ENCODE results near the gene SLX9.

- TF ChIP-seq CTCF (IDR thresholded peaks at IDR 0.05; ENCODE audit: low read depth, low read length, poor library complexity, severe bottlenecking) (no peak), EZH2phosphoT487 (IDR thresholded peaks at IDR 0.05; ENCODE audit: borderline replicate concordance, low read length) (no peak)
Observed at GRCh38 chr21:44988607-44989536, 49.0 kb downstream of the SLX9 start.
